ENCODE measurements around the gene GEN1.

Gene GEN1

DNA sequence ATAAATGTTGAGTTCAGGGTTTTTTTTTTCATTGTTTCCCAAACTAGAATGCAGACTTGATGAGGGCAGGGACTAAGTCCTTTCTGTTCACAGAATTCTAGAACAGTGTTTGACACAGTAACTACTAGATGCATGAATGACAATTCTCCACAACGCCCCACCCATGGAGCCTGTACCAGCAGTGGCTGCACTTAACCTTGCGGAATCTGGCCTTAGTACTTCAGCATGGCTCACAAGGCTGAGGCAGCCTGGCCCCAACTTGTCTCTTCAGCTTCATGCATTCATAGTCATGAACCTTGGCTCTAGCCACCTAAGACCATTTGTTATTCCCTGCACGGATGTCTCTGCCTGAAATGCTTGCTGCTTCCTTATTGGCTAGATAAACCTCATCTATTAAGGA lies 32.8 kb downstream of the GEN1 start:
- H3K4me3 ChIP-seq (ENCODE audit: low read length, poor library complexity, severe bottlenecking): no peak overlapping the region
- no peaks in the 10 kb centered on the region for H3K9me2 ChIP-seq (replicated peaks; ENCODE audit: low read depth, low read length)
- no peaks in the 10 kb centered on the region for H3F3A ChIP-seq (ENCODE audit: low read depth)
- peaks cover 16% of the 10 kb centered on the region for H3K27me3 ChIP-seq (ENCODE audit: insufficient read depth, low read length, poor library complexity, severe bottlenecking)
- no peaks in the 10 kb centered on the region for H3K36me3 ChIP-seq (ENCODE audit: insufficient read depth, low read length)
- no peaks in the 10 kb centered on the region for H3K79me2 ChIP-seq (ENCODE audit: insufficient read depth, low read length)
- peaks cover 8% of the 10 kb centered on the region for H3K4me1 ChIP-seq (ENCODE audit: insufficient read depth, low read length, poor library complexity, severe bottlenecking)
- no peak overlapping the region for H3K4me2 ChIP-seq (ENCODE audit: low read depth, low read length, poor library complexity, severe bottlenecking)
- no peak overlapping the region for H3K9ac ChIP-seq (ENCODE audit: low read depth, low read length, poor library complexity, severe bottlenecking)
- no peak overlapping the region for H2AFZ ChIP-seq (ENCODE audit: low read length)
- H3K9me3 ChIP-seq (ENCODE audit: insufficient read depth, low read depth, low read length): no peaks in the 10 kb centered on the region
- TF ChIP-seq CTCF (conservative IDR thresholded peaks at IDR 0.05; ENCODE audit: low read length) (no peak), EZH2phosphoT487 (IDR thresholded peaks at IDR 0.05; ENCODE audit: borderline replicate concordance) (no peak)
- H4K20me1 ChIP-seq (ENCODE audit: insufficient read depth, low read length, poor library complexity, severe bottlenecking): no peaks in the 10 kb centered on the region

GRCh38 chr2:17788773-17789172 lies 34.8 kb downstream of the GEN1 start:
- no peak overlapping the region for H2AFZ ChIP-seq (ENCODE audit: low read length)
- TF ChIP-seq EZH2phosphoT487 (IDR thresholded peaks at IDR 0.05; ENCODE audit: borderline replicate concordance): no peak
- no peak for TF ChIP-seq CTCF (conservative IDR thresholded peaks at IDR 0.05; ENCODE audit: low read length)

DNA sequence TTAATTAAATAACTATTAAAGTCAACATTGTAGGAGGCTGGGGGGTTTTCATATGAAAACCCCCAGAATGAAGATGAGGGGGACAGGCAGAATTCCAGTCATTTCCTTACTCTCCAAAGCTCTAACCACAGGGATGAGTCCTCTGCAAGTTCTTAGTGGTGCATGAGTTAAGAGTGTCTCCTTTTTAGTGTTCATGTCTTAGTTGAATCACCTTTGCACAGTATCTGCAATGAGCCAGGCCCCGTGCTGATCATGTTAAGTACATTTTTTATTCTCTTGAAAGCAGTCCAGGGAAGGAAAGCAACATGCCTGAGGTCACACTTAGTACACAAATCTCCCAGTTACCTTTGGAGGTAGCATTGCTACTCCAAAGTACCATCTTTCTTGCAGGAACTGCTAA lies 36.6 kb downstream of the GEN1 start:
- Histone ChIP-seq H3K9me3 (ENCODE audit: insufficient read depth, low read depth, low read length) (no peaks in the 10 kb centered on the region), H3F3A (ENCODE audit: low read depth) (peaks cover 7% of the 10 kb centered on the region; the same call in 1 of the 2 replicates), H3K4me3 (ENCODE audit: low read length, poor library complexity, severe bottlenecking) (no peak overlapping the region), H2AFZ (ENCODE audit: low read length) (no peak overlapping the region), H3K27me3 (ENCODE audit: insufficient read depth, low read length, poor library complexity, severe bottlenecking) (peaks cover 29% of the 10 kb centered on the region), H3K9me2 (replicated peaks; ENCODE audit: low read depth, low read length) (no peaks in the 10 kb centered on the region), H3K36me3 (ENCODE audit: insufficient read depth, low read length) (no peaks in the 10 kb centered on the region), H3K79me2 (ENCODE audit: insufficient read depth, low read length) (no peaks in the 10 kb centered on the region), H3K4me2 (ENCODE audit: low read depth, low read length, poor library complexity, severe bottlenecking) (no peak overlapping the region), H4K20me1 (ENCODE audit: insufficient read depth, low read length, poor library complexity, severe bottlenecking) (no peaks in the 10 kb centered on the region), H3K9ac (ENCODE audit: low read depth, low read length, poor library complexity, severe bottlenecking) (no peak overlapping the region), H3K4me1 (ENCODE audit: insufficient read depth, low read length, poor library complexity, severe bottlenecking) (peaks cover 20% of the 10 kb centered on the region)
- no peak for TF ChIP-seq EZH2phosphoT487 (IDR thresholded peaks at IDR 0.05; ENCODE audit: borderline replicate concordance)

More at GRCh38 chr2:17788773-17789172, 34.8 kb downstream of the GEN1 start:
- peaks cover 16% of the 10 kb centered on the region for H3K27me3 ChIP-seq (ENCODE audit: insufficient read depth, low read length, poor library complexity, severe bottlenecking)
- peaks cover 7% of the 10 kb centered on the region; the same call in 1 of the 2 replicates for H3F3A ChIP-seq (ENCODE audit: low read depth)
- no peak overlapping the region for H3K4me3 ChIP-seq (ENCODE audit: low read length, poor library complexity, severe bottlenecking)
- H3K4me1 ChIP-seq (ENCODE audit: insufficient read depth, low read length, poor library complexity, severe bottlenecking): peaks cover 20% of the 10 kb centered on the region
- H3K9ac ChIP-seq (ENCODE audit: low read depth, low read length, poor library complexity, severe bottlenecking): no peak overlapping the region
- H3K9me2 ChIP-seq (replicated peaks; ENCODE audit: low read depth, low read length): no peaks in the 10 kb centered on the region
- no peaks in the 10 kb centered on the region for H3K36me3 ChIP-seq (ENCODE audit: insufficient read depth, low read length)
- no peaks in the 10 kb centered on the region for H3K79me2 ChIP-seq (ENCODE audit: insufficient read depth, low read length)
- H3K4me2 ChIP-seq (ENCODE audit: low read depth, low read length, poor library complexity, severe bottlenecking): no peak overlapping the region
- H4K20me1 ChIP-seq (ENCODE audit: insufficient read depth, low read length, poor library complexity, severe bottlenecking): no peaks in the 10 kb centered on the region
- H3K9me3 ChIP-seq (ENCODE audit: insufficient read depth, low read depth, low read length): no peaks in the 10 kb centered on the region

DNA sequence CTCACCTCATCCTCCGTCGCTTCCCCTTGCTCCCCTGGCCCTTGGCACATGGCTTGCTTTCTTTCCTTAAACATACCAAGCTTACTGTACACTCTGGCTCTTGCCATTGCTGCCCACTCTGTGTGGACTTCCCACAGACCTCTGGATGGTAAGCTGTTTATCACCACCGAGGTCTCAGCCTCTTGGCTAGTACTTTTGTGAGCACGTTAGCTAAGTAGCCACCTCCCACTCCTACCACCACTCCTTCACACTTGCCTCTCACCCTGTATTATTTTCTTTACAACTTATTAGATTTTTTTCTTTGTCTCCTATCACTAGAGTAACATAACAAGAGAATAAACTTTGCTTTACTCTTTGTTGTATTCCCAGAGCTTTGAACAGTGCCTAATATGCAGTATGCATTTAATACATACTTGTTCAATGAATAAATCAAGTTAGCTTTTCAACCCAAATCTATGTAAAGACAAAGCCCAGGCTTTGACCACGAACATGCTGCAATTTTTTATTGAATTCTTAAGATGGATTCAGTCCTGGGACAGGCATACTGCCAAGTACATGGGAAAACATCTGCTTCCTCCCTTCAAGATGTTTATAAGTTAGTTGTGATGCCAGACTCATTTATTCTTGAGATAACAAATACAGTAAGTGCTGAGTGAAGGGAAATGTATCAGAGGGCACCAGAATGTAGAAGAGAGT lies 37.3 kb downstream of the GEN1 start:
- Histone ChIP-seq H4K20me1 (ENCODE audit: insufficient read depth, low read length, poor library complexity, severe bottlenecking) (no peaks in the 10 kb centered on the region), H3K9me3 (ENCODE audit: insufficient read depth, low read depth, low read length) (no peaks in the 10 kb centered on the region), H3K4me3 (ENCODE audit: low read length, poor library complexity, severe bottlenecking) (no peak overlapping the region), H3F3A (ENCODE audit: low read depth) (peaks cover 7% of the 10 kb centered on the region; the same call in 1 of the 2 replicates), H3K36me3 (ENCODE audit: insufficient read depth, low read length) (no peaks in the 10 kb centered on the region), H3K27me3 (ENCODE audit: insufficient read depth, low read length, poor library complexity, severe bottlenecking) (peaks cover 35% of the 10 kb centered on the region), H3K4me2 (ENCODE audit: low read depth, low read length, poor library complexity, severe bottlenecking) (no peak overlapping the region), H3K9me2 (replicated peaks; ENCODE audit: low read depth, low read length) (no peaks in the 10 kb centered on the region), H2AFZ (ENCODE audit: low read length) (no peak overlapping the region), H3K4me1 (ENCODE audit: insufficient read depth, low read length, poor library complexity, severe bottlenecking) (peaks cover 20% of the 10 kb centered on the region), H3K79me2 (ENCODE audit: insufficient read depth, low read length) (no peaks in the 10 kb centered on the region), H3K9ac (ENCODE audit: low read depth, low read length, poor library complexity, severe bottlenecking) (no peak overlapping the region)
- TF ChIP-seq CTCF (conservative IDR thresholded peaks at IDR 0.05; ENCODE audit: low read length) (no peak), EZH2phosphoT487 (IDR thresholded peaks at IDR 0.05; ENCODE audit: borderline replicate concordance) (no peak)
